Ovary (tissue), 3 donors: ENCODE data around the gene RACGAP1.

Source experiments
- CTCF ChIP-seq, 3 donors: fragments of 450-650 bp in 2 of 3; fragments of 200-600 bp in 1 of 3; IDR thresholded peaks; one replicate each; pipeline versions ENCODE4 v1.5.1 to v1.8.0; 2016 to 2022; ENCODE audit warnings: antibody characterized with exemption in 3 of 3, mild to moderate bottlenecking in 1 of 3
- POLR2A ChIP-seq: fragments of 450-650 bp; IDR thresholded peaks from one replicate; pipeline ENCODE4 v1.6.1; 2017; ENCODE audit warnings: antibody characterized with exemption, mild to moderate bottlenecking, moderate library complexity
- donor health status: DM: no; HTN: no; CAD: no.

GRCh38 chr12:50041962-50042361, 16.7 kb upstream of the RACGAP1 start:
- TF ChIP-seq CTCF (IDR thresholded peaks at IDR 0.05): no peak
- no peak for TF ChIP-seq POLR2A
